HepG2 (cell line): ENCODE data around the gene RCHY1.

Experiments used
- ATAD3A ChIP-seq: sonication (generic); formaldehyde crosslinking; IDR thresholded peaks from 2 replicates; pipeline ENCODE4 v1.4.0; 2020; ENCODE audit warnings: missing genetic modification reagents
- MYNN ChIP-seq: sonication (generic); formaldehyde crosslinking; IDR thresholded peaks from 2 replicates; pipeline ENCODE4 v1.4.0; 2020; ENCODE audit warnings: mild to moderate bottlenecking, low read depth, missing genetic modification reagents
- NCOR1 ChIP-seq: fragments of 200-600 bp; sonication (generic); IDR thresholded peaks from 2 replicates; pipeline ENCODE4 v1.7.0; 2017; ENCODE audit warnings: antibody characterized with exemption, low read length, borderline replicate concordance
- TEAD2 ChIP-seq: sonication (generic); formaldehyde crosslinking; IDR thresholded peaks from 2 replicates; pipeline ENCODE4 v1.9.0; 2021; ENCODE audit warnings: missing genetic modification reagents
- TP53 ChIP-seq: sonication (generic); formaldehyde crosslinking; conservative IDR thresholded peaks from 2 replicates; pipeline ENCODE4 v1.4.0; 2020; ENCODE audit warnings: missing genetic modification reagents
- U2AF2 ChIP-seq: fragments of 200-400 bp; formaldehyde crosslinking; IDR thresholded peaks from 2 replicates; pipeline ENCODE4 v1.6.1; 2017; ENCODE audit warnings: low read depth, mild to moderate bottlenecking, low read length
- TF ChIP-seq, protein P1 (sequence below), 2 experiments: IDR thresholded peaks; 2 replicates each; pipeline ENCODE4 v1.6.1; 2011 to 2012; ENCODE audit warnings: low read length in 2 of 2, borderline replicate concordance in 1 of 2, low read depth in 1 of 2, mild to moderate bottlenecking in 1 of 2, moderate library complexity in 1 of 2
- TF ChIP-seq, protein P2 (sequence below): sonication (generic); formaldehyde crosslinking; IDR thresholded peaks from 2 replicates; pipeline ENCODE4 v1.5.1; 2020; ENCODE audit warnings: mild to moderate bottlenecking, missing genetic modification reagents

DNA sequence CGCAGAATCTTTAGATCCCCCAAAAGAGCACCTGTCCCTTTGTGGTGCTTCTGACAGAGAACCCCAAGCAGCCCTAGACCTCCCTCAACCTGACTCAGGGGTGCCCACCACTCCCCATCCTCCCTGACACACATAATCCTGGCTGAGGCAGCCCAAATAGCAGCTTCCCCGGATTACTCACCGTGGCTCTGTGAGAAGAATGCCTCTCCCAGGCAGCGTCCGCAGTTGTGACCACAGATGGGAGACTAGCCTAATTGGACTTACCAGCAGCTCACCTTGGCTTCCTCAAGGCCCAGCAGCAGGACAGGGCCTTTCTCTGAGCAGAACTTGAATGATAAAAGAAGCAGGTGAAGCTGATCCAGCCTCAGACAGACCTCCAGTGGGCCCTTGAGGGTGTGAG is 31.3 kb upstream of the RCHY1 start:
- no peak for TF ChIP-seq NCOR1
- TF ChIP-seq U2AF2: no peak
- TF ChIP-seq TP53 (CRISPR knock-in tag): no peak
- TF ChIP-seq, protein P1, sequence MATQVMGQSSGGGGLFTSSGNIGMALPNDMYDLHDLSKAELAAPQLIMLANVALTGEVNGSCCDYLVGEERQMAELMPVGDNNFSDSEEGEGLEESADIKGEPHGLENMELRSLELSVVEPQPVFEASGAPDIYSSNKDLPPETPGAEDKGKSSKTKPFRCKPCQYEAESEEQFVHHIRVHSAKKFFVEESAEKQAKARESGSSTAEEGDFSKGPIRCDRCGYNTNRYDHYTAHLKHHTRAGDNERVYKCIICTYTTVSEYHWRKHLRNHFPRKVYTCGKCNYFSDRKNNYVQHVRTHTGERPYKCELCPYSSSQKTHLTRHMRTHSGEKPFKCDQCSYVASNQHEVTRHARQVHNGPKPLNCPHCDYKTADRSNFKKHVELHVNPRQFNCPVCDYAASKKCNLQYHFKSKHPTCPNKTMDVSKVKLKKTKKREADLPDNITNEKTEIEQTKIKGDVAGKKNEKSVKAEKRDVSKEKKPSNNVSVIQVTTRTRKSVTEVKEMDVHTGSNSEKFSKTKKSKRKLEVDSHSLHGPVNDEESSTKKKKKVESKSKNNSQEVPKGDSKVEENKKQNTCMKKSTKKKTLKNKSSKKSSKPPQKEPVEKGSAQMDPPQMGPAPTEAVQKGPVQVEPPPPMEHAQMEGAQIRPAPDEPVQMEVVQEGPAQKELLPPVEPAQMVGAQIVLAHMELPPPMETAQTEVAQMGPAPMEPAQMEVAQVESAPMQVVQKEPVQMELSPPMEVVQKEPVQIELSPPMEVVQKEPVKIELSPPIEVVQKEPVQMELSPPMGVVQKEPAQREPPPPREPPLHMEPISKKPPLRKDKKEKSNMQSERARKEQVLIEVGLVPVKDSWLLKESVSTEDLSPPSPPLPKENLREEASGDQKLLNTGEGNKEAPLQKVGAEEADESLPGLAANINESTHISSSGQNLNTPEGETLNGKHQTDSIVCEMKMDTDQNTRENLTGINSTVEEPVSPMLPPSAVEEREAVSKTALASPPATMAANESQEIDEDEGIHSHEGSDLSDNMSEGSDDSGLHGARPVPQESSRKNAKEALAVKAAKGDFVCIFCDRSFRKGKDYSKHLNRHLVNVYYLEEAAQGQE (IDR thresholded peaks at IDR 0.05; ENCODE audit: borderline replicate concordance in 1 of 2, low read depth in 1 of 2, low read length in 2 of 2): no peak
- no peak for TF ChIP-seq MYNN
- TF ChIP-seq ATAD3A (CRISPR knock-in tag): no peak
- no peak for TF ChIP-seq TEAD2 (CRISPR knock-in tag)
- TF ChIP-seq, protein P2, sequence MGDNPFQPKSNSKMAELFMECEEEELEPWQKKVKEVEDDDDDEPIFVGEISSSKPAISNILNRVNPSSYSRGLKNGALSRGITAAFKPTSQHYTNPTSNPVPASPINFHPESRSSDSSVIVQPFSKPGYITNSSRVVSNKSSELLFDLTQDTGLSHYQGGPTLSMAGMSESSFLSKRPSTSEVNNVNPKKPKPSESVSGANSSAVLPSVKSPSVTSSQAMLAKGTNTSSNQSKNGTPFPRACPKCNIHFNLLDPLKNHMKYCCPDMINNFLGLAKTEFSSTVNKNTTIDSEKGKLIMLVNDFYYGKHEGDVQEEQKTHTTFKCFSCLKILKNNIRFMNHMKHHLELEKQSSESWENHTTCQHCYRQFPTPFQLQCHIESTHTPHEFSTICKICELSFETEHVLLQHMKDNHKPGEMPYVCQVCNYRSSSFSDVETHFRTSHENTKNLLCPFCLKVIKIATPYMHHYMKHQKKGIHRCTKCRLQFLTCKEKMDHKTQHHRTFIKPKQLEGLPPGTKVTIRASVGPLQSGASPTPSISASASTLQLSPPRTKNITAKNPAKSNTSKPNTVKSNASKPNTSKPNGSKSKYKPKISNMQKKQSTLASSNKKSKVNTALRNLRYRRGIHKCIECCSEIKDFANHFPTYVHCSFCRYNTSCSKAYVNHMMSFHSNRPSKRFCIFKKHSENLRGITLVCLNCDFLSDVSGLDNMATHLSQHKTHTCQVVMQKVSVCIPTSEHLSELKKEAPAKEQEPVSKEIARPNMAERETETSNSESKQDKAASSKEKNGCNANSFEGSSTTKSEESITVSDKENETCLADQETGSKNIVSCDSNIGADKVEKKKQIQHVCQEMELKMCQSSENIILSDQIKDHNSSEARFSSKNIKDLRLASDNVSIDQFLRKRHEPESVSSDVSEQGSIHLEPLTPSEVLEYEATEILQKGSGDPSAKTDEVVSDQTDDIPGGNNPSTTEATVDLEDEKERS: no peak
